Activated CD4-positive, CD25-positive, alpha-beta regulatory T cell (primary cell): ENCODE measurements around the gene IGF2.

Experiments used
- DNase-seq, 4 experiments: peaks; one replicate each; lab custom pipeline; 2025; lab: John Stamatoyannopoulos, UW

Gene IGF2

GRCh38 chr11:2153581-2154194 lies 14.5 kb upstream of the IGF2 start:
- DNase-seq = no peak

- DNase-seq = peak; percentile 39 to 68 (median 58)
Observed at GRCh38 chr11:2151500-2152257, 12.5 kb upstream of the IGF2 start.

DNA sequence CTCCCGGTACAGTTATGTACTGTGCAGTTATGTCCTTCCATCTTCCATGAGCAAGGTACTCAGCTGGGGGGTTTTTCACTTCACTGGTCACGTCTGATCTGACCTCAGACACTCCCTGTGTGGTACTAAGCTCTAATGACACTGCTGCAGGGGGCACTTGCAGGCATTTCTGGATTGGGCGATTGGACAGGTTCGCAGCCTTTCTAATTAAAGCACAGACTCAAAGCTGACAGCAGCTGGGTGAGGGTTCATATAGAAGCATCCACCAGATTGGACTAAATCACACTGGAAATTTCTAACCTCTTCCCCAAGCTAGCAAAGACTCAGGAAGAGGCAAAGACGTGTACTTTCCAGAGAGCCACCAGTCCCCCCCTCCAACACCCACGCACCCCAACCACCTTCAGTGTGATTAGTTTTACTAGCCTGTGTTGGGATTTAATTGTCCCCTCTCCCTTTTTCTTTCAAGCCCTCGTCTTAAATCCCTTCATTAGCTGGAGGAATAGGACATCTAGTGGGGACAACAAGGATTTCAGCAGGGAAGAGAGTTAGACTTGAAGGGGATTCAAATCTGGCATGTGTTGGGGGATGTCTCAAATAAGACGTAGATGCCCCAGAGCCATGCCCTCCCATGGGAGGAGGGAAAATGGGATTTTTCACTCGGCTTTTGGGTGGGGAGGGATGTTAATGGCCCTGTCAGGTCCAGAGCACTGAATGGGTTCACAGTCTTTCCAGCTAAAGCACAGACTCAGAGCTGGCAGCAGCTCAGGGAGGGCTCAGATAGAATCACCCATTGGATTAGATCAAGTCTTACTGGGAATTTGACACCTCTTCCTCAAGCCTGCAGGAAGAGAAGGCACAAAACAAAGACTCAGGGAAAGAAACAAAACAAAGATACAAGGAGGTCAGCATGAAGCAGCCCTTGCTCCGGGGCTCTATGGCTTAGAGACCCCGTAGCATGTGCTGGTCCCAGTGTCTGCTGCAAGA lies 11.0 kb upstream of the IGF2 start:
- no peak for DNase-seq

DNA sequence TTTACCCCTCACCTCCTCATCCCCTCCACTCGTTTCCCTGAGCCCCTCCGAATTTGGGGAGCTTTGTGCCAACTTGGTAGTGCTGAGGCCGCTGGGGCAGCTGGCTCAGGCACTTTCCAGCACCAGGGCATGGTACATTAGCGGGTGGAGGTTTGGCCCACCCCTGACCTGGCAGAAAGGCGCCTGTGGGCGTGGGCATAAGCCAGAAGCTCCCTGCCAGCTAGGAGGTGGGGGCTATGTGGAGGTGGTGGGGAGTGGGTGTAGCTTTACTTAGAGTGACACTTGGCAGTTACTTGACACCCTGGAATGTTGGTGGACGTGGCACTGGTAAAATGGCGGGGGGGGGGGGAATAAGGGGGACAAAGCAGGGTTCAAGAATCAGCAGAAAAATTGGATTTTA lies 10.3 kb upstream of the IGF2 start:
- DNase-seq = no peak

DNA sequence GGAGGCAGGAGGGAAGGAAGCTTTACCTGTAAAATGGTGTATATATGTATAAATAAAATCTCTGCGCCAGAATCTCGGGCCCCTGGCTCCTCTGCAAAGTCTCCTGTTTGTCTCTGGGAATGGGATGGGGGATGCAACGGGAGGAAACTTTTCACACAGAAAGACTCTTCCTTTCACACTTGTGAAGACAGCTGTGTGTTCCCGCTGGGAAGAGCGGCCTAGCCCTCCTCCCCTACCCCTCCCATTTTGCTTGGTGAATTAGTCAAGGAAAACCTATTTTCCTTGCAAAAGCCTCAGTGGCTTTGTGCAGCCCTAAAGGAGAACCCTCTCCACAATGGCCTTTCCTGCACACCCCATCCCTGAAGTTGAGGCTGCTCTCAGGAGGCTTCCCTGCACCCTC lies 9.4 kb upstream of the IGF2 start:
- no peak for DNase-seq

DNA sequence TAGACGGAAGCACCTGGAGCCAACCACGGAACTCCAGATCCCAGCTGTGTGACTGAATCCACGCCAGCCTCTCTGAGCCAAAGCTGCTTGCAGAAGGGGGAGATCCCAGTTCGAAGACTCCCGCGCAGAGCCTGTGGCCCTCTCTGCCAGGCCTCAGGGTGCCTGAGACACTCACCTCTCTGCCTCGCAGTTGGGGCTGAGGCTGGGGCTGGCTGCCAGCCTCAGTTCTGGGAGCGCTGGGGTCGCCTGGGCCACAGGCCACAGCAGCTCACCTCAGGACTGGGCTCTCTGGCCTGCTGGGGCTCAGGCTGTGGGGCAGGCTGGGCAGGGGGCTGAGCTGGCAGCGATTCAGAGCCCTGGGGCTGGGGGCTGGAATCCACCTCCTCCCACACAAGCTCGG lies 8.2 kb upstream of the IGF2 start:
- no peak for DNase-seq

DNA sequence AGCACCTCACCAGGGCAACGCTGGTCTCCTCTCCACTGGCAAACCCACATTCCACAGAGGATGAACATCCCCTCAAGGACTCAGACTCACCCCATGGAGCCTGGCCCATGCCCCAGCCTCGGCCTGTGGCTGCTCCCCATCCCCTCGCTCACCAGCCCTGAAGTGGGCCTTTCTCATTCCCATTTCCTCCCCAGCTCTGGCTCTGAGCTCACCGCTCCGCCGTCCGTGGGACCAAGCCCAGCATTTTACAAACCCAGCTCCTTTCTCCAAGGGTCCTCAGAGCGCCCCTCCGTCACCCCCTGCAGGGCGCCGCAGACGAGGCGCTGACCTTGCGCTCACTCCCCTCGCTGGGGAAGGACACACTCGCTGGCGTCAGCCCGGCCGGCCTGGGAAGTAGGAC lies 6.9 kb upstream of the IGF2 start:
- DNase-seq = no peak

DNA sequence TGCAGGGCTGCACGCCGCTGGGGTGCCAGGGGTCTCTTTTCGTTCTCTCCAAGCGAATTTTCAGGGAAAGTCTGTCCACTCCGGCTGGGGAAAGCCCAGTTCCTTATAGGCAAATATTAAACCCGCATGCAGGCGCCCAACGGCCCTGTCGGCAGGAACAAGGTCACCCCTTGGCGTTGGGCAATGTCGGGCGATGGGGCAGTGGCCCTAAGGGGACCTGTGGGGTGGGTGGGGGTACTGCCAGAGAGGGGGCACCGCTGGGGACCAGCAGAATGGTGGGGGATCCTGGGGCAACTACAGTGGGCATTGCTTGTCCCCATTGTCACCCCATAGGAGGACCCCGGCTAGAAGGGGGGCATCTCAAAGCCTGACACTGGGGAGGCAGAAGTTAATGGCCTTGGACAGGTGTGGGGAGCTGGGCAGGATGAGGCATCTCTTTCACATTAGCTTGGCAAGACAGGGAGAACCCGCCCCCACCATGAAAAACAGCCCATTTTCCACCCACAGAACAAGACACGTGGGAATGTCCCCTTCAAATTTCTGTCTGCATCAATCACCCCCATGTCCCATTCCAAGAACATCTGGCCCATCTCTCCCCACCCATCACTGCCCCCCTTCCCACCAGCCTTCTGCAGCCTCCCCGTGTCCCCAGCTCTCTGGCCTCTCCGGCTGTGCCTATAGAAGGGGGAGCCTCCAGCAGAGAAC lies 5.5 kb upstream of the IGF2 start:
- DNase-seq = no peak

DNA sequence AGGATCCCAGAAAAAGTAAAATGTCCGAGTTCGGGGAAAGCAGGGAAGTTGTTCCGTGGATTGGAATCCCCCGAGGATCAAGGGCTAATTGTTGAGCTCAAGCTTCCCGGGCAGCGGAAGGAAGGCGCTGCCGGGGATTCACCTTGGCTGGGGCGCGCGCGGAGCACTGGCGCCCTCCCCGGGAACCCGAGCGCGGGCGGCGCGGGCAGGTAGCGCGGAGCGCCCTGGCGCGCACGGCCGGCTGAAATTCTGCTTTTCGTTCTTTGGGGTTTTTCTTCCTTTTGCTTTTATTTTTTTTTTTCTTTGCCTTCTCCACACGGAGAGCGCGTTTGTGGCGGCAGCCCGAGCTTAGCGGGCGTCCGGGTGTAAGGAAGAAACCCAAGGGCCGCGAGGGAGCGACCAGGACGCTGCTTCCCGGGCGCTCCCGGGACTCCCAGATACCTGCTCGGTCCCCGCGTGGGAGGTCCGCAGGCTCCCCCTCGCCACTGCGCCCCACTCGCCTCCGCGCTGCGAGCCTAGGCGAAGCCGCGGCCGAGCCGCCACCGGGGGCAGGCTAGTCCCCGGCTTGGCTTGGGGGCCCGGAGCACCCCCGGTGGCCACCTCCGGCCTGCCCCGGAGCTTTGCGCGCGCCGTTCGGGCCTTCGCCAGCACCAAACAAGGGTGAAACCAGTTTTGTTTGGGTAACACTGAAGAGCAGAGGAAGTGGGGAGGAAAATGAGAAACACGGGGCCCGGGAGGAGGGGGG lies 4.8 kb upstream of the IGF2 start:
- DNase-seq = no peak

DNA sequence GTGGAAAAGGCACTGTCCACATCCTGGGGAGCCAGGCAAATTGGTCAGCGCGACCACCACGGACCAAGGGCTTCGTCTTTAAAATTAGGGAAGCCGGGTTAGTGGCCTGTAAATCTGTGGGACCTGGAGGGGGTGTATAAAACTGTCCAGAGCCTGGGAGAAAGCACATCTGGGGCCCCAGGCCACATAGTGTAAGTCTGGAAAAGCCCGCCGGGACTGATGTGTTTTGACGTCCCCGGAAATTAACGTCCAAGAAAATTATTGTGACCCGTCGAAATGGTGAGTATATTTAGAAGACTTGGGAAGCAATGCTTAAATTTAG lies 4.2 kb upstream of the IGF2 start:
- DNase-seq = no peak

DNA sequence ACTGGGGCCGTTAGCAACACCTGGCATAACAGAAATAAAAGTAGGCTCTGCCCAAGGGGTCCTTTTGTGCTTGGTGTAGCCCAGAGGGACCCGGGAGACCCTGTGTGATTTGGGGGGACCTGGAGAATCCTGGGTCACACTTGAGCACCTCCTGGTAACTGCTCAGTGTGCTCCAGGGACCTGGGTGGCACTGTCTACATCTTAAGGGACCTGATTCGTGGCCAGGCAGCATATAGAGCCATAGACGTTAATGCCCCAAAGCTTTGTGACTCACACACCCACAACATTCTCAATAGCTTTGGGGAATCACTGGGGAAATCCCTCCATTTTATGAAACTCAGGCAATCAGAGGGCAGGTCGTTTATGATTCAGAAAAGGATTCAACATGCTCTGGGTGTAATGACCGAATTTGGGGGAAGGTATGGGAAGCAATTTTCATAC lies 3.6 kb upstream of the IGF2 start:
- DNase-seq = no peak

DNA sequence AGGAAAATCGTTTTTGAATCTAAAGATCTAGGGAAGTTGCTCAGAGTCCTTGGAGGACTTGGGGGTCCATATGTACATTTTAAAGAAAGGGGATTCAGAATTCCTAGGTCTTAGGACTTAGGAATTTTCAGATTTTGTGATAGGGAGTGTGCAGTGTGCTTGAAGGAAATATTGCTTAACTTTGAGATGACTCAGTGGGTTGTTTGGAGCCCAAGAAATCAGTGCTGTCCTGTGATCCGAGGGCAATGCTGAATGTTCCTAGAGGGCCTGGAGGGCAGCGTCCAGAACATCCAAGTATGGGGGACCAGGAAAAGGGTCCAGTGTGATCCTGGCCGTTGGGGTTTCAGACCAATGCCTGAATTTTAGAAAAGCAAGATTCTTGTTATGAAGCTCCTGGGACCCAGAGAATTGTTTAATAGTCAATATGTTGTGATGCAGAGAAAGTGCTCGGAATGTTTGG lies 3.1 kb upstream of the IGF2 start:
- DNase-seq = no peak

- DNase-seq = no peak
Observed at GRCh38 chr11:2140411-2141400, 1.5 kb upstream of the IGF2 start.

- DNase-seq = no peak
Observed at GRCh38 chr11:2139621-2140337, 590 bp upstream of the IGF2 start.

DNA sequence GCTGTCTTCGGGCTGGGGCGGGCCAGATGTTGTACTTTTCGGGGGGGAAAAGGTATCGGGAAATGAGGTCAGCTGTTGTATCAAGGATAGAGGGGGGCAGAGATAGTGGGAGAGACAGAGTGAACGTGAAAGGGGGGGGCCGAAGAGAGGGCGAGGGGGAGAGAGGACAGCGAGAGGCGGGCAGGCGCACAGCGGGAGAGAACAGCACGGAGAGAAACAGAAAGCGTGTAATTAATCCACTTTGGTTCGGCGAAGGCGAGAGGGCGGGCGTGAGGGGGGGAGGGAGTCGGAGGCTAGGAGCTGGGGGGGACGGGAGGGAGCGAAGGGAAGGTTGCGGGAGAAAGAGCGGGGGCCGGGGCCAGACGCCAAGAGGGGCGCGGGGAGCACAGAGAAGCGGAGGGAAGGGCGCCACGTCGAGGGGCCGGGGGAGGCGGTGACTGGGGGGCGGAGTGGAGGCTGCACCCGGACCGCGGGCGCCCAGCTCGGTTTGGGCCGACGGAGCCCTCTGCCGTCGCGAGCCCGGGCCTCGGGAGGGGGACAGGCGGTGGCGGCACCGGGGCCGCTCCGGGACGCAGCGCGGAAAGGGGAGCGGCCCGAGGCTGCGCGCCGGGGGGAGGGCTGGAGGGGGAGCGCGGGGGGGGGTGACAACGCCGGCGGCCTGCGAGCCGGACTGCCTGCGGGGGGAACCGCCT lies 612 bp downstream of the IGF2 start:
- DNase-seq = no peak

DNA sequence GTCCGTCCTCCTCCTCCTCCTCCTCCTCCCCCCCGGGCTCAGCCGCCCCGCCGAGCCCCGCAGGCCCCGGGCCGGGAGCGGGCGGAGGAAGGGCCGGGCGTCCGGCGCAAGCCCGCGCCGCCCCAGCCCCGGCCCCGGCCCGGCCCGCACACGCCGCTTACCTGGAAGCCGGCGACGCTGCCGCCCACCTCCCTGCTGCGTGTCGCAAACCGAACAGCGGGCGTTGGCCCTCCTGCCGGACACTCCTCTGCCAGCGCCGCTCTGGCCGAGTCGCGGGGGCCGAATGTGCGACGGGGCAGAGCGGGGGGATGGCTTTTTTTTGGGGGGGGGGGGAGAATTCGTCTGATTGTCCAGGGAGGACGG lies 1.1 kb downstream of the IGF2 start:
- no peak for DNase-seq

GRCh38 chr11:2137202-2138067 lies 1.8 kb downstream of the IGF2 start:
- DNase-seq = no peak

DNA sequence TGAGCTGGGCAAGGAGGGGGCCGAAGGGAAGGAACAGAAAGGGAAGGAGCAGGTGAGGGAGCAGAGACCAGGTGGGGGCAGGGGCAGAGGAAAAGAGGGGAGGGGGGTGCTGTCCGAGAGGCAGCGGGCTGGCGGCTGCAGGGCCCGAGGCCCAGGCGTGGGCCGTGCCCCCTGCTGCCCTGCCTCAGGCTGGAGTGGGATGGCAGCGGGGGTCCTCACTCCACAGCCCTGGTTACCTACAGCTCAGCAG lies 2.3 kb downstream of the IGF2 start:
- DNase-seq = no peak
